ENCODE data around the gene ESPNL.

The ESPNL gene

DNA sequence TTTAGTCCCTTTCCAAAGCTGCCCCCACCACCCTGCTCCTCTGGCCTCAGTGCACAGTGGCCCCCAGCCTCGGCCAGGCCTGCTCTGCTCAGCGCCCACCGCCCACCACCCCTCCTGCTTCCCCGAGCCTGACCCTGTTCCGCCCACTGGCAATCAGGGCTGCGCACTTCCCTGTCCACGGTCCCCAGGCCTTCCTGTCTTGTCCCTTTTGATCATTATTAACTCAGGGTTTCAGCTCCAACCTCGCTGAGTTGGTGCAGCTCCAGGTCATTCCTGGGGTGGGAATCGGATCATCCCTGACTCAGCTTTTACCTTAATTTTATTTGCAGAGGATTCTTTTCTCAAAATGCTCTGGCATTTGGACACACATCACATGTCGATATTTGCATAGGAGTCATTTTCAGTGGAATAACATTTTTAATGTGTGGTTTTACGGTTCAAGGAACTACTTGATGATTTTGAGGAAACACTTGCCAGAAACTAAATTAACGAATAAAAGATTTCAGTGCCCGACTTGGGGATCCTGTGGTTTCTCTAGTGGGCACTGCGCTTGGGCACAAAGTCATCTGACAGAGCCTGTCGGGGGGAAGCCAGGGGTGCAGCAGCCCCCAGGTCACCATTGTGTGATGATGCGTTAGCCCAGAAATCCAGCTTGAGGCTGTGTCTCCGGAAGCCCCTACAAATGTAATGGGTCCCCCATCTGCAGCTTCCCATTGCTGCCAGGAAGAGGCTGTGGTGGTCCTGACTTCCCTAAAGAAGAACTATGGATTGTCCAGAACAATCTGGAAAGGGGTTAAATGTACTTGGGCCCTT is 1.0 kb upstream of the ESPNL start:
- no peak overlapping the region for H3K27ac ChIP-seq (ENCODE audit: low read length)
- no peak overlapping the region for H3K4me3 ChIP-seq (ENCODE audit: low read length)
- DNase-seq (ENCODE audit: low read depth, low spot score) = no peak
- no peaks in the 10 kb centered on the region for H3K27me3 ChIP-seq (ENCODE audit: control insufficient read depth, insufficient read depth, low read length)
- peaks cover 2% of the 10 kb centered on the region; the same call in 1 of the 2 replicates for H3K36me3 ChIP-seq (ENCODE audit: control insufficient read depth, insufficient read depth, low read length)
- no CpG with 5 or more reads among the region's 17 CpGs for WGBS (ENCODE audit: insufficient coverage, insufficient read length)
- H3K9me3 ChIP-seq (ENCODE audit: control insufficient read depth, insufficient read depth, low read length) = no peaks in the 10 kb centered on the region
- H3K4me1 ChIP-seq (ENCODE audit: control insufficient read depth, insufficient read depth, low read length) = peaks cover 11% of the 10 kb centered on the region

- Histone ChIP-seq H3K4me3 (ENCODE audit: low read length) (no peak overlapping the region), H3K27me3 (ENCODE audit: control insufficient read depth, insufficient read depth, low read length) (no peaks in the 10 kb centered on the region), H3K27ac (ENCODE audit: low read length) (no peak overlapping the region), H3K4me1 (ENCODE audit: control insufficient read depth, insufficient read depth, low read length) (peaks cover 11% of the 10 kb centered on the region), H3K36me3 (ENCODE audit: control insufficient read depth, insufficient read depth, low read length) (peaks cover 2% of the 10 kb centered on the region; the same call in 1 of the 2 replicates), H3K9me3 (ENCODE audit: control insufficient read depth, insufficient read depth, low read length) (no peaks in the 10 kb centered on the region)
- WGBS (ENCODE audit: insufficient coverage, insufficient read length) = no CpG with 5 or more reads among the region's 10 CpGs
- DNase-seq (ENCODE audit: low read depth, low spot score) = no peak
Measured at GRCh38 chr2:238099714-238100048, 459 bp upstream of the ESPNL start.

DNA sequence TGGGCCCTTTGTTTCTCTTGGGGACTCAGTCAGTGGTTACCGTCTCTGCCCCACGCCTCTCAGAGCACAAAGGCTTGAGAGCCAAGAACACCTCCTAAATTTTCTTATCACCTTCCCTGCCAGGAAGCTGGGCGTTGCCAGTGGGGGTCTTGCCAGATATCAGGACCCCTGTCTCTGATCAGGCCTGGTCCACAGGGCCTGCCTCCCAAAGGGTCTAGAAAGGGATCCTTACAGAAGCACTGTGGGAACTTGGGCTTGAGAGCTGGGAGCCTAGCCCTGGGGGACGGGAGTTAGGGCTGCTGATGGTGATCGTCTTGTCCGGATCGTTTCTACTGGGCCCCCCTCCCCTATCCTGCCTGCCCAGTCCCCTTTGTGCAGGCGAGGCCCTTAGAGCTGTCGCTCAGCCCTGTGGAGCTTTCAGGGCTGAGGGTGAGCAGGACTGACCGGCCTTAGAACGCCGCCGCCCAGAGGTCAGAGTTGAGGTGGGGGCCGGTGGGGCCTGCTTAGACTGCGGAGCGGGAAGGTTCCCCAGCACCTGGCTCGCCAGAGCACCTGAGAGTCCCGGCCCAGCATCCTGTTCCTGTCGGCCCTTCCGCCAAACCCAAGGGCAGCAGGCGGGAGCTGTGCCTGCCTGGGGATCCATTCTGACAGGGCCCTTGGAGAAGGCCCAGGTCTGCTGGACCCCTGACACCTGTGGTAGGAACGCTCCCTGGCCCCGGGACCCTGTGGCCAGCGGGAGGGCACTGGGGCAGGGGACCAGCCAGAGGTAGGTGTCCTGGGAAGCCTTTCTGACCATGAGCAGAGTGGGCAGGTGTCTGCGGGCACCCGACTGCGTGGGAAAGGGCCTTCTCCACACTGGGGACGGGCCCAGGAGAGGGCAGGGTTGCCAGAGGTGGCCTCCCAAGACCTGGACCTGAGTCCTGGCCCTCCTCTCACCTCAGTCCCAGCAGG is 956 bp downstream of the ESPNL start:
- no peak for DNase-seq (ENCODE audit: low read depth, low spot score)
- WGBS (ENCODE audit: insufficient coverage, insufficient read length) = no CpG with 5 or more reads among the region's 28 CpGs
- H3K4me1 ChIP-seq (ENCODE audit: control insufficient read depth, insufficient read depth, low read length) = peaks cover 12% of the 10 kb centered on the region

DNA sequence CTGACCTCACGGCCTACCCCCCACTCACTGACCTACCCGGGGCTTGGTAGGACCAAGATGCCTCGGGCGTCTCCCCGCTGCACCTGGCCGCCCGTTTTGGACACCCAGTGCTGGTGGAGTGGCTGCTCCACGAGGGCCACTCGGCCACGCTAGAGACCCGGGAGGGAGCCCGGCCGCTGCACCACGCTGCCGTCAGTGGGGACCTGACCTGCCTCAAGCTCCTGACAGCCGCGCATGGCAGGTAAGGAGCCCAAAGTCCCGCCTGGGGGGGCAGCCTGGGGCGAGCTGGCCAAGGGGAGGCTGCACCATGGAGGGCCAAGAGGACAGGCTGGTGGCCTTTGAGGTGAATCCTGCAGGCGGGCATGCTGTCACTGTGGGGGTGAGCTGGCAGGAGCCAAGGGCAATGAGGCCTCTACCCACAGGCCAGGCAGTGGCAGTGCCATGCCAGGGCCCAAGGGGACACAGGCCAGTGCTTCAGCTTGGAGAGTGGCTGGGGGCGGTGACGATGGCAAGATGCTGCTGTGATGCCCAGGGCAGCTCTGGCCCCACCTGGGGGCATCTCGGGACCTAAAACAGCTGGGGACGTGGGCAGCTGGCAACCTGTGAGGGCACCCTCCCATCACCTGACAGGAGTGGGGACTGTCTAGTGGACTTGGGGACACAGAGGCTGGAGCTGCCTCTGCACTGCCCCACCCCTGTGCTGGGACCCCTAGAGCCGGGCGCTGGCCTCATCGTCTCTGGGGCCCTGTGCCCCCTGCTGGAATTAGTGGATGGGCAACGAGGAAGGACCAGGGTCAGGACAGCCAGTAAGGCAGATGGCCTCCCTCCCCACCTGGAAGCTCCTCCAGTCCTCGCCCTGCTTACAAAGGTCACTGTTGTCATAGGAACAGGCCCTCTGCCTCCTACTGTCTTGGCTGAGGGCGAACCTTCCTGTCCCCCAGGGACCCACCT is 2.0 kb downstream of the ESPNL start:
- Histone ChIP-seq H3K4me3 (ENCODE audit: low read length) (no peak overlapping the region), H3K4me1 (ENCODE audit: control insufficient read depth, insufficient read depth, low read length) (peaks cover 7% of the 10 kb centered on the region), H3K27me3 (ENCODE audit: control insufficient read depth, insufficient read depth, low read length) (no peaks in the 10 kb centered on the region), H3K36me3 (ENCODE audit: control insufficient read depth, insufficient read depth, low read length) (peaks cover 2% of the 10 kb centered on the region; the same call in 1 of the 2 replicates), H3K9me3 (ENCODE audit: control insufficient read depth, insufficient read depth, low read length) (no peaks in the 10 kb centered on the region), H3K27ac (ENCODE audit: low read length) (no peak overlapping the region)
- no CpG with 5 or more reads among the region's 30 CpGs for WGBS (ENCODE audit: insufficient coverage, insufficient read length)
- no peak for DNase-seq (ENCODE audit: low read depth, low spot score)

More for the DNA sequence above, 956 bp downstream of the ESPNL start:
- Histone ChIP-seq H3K27ac (ENCODE audit: low read length) (no peak overlapping the region), H3K4me3 (ENCODE audit: low read length) (no peak overlapping the region), H3K27me3 (ENCODE audit: control insufficient read depth, insufficient read depth, low read length) (no peaks in the 10 kb centered on the region), H3K9me3 (ENCODE audit: control insufficient read depth, insufficient read depth, low read length) (no peaks in the 10 kb centered on the region), H3K36me3 (ENCODE audit: control insufficient read depth, insufficient read depth, low read length) (peaks cover 2% of the 10 kb centered on the region; the same call in 1 of the 2 replicates)

- DNase-seq (ENCODE audit: low read depth, low spot score) = no peak
Measured at GRCh38 chr2:238102865-238103264, 2.7 kb downstream of the ESPNL start.

GRCh38 chr2:238103465-238104225 is 3.5 kb downstream of the ESPNL start:
- Histone ChIP-seq H3K27ac (ENCODE audit: low read length) (no peak overlapping the region), H3K36me3 (ENCODE audit: control insufficient read depth, insufficient read depth, low read length) (no peaks in the 10 kb centered on the region), H3K4me3 (ENCODE audit: low read length) (no peak overlapping the region), H3K27me3 (ENCODE audit: control insufficient read depth, insufficient read depth, low read length) (no peaks in the 10 kb centered on the region), H3K4me1 (ENCODE audit: control insufficient read depth, insufficient read depth, low read length) (peaks cover 3% of the 10 kb centered on the region; the same call in 1 of the 2 replicates), H3K9me3 (ENCODE audit: control insufficient read depth, insufficient read depth, low read length) (no peaks in the 10 kb centered on the region)
- DNase-seq (ENCODE audit: low read depth, low spot score) = no peak
- no CpG with 5 or more reads among the region's 18 CpGs for WGBS (ENCODE audit: insufficient coverage, insufficient read length)

More at GRCh38 chr2:238102865-238103264, 2.7 kb downstream of the ESPNL start:
- Histone ChIP-seq H3K27ac (ENCODE audit: low read length) (no peak overlapping the region), H3K9me3 (ENCODE audit: control insufficient read depth, insufficient read depth, low read length) (no peaks in the 10 kb centered on the region), H3K27me3 (ENCODE audit: control insufficient read depth, insufficient read depth, low read length) (no peaks in the 10 kb centered on the region), H3K4me1 (ENCODE audit: control insufficient read depth, insufficient read depth, low read length) (peaks cover 6% of the 10 kb centered on the region), H3K36me3 (ENCODE audit: control insufficient read depth, insufficient read depth, low read length) (peaks cover 2% of the 10 kb centered on the region; the same call in 1 of the 2 replicates), H3K4me3 (ENCODE audit: low read length) (no peak overlapping the region)
- WGBS (ENCODE audit: insufficient coverage, insufficient read length) = no CpG with 5 or more reads among the region's 10 CpGs

DNA sequence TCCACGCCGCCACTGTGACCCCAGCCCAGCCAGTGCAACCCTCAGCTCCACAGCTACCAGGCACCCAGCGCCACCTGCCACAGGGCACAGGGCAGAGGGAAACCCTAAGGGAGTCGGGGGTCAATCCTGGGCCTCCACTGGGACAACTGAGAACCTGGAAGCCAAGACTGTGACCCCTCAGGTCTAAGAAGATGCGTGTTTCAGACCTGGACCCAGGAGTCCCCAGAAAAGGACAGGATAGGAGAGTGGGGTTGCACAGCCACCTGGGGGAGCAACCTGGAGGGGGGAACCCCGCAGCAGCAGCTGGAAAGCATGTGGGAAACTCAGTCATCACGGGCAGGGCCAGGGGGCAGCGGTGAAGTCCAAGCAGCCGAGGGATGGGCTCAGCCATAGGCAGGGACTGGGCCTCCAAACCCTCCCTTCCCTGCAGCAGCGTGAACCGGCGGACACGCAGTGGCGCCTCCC is 4.1 kb downstream of the ESPNL start:
- H3K27ac ChIP-seq (ENCODE audit: low read length) = no peak overlapping the region
- no peaks in the 10 kb centered on the region for H3K27me3 ChIP-seq (ENCODE audit: control insufficient read depth, insufficient read depth, low read length)
- H3K9me3 ChIP-seq (ENCODE audit: control insufficient read depth, insufficient read depth, low read length) = no peaks in the 10 kb centered on the region
- WGBS (ENCODE audit: insufficient coverage, insufficient read length) = no CpG with 5 or more reads among the region's 14 CpGs
- H3K4me1 ChIP-seq (ENCODE audit: control insufficient read depth, insufficient read depth, low read length) = peaks cover 3% of the 10 kb centered on the region; the same call in 1 of the 2 replicates
- H3K4me3 ChIP-seq (ENCODE audit: low read length) = no peak overlapping the region
- no peak for DNase-seq (ENCODE audit: low read depth, low spot score)
- no peaks in the 10 kb centered on the region for H3K36me3 ChIP-seq (ENCODE audit: control insufficient read depth, insufficient read depth, low read length)

DNA sequence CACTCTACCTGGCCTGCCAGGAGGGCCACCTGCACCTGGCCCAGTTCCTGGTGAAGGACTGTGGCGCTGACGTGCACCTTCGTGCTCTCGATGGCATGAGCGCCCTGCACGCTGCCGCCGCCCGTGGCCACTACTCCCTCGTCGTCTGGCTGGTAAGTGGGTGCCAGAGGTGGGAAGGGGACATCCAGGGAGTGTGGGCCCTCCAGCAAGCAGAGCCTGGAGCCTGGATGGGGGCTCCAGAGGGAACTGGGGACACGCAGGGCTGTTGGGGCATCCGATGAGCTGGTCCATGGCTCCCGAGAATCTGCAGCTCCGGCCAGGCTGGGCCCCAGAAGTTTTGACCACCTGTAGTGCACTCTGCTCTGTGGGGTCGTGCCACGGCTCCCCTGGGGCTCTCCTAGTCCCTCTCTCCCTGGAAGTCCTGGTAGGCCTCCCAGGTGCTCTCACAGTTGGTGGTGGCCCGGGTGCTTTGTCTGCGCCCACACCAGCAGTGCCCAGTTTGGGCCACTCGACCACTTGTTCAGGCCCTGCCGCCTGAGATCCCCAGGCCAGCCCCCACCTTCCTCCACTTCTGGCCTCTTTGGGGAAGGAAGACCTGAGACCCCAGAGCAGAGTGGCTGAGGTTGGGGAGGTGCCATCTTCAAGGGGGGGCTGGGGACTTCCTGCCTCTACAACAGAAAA is 4.7 kb downstream of the ESPNL start:
- H3K27ac ChIP-seq (ENCODE audit: low read length) = no peak overlapping the region
- WGBS (ENCODE audit: insufficient coverage, insufficient read length) = no CpG with 5 or more reads among the region's 21 CpGs
- H3K27me3 ChIP-seq (ENCODE audit: control insufficient read depth, insufficient read depth, low read length) = no peaks in the 10 kb centered on the region
- H3K9me3 ChIP-seq (ENCODE audit: control insufficient read depth, insufficient read depth, low read length) = no peaks in the 10 kb centered on the region
- no peak overlapping the region for H3K4me3 ChIP-seq (ENCODE audit: low read length)
- H3K4me1 ChIP-seq (ENCODE audit: control insufficient read depth, insufficient read depth, low read length) = peaks cover 3% of the 10 kb centered on the region; the same call in 1 of the 2 replicates
- DNase-seq (ENCODE audit: low read depth, low spot score) = no peak
- no peaks in the 10 kb centered on the region for H3K36me3 ChIP-seq (ENCODE audit: control insufficient read depth, insufficient read depth, low read length)
